SU-DHL-6 (cell line): Measurements from ENCODE around the gene NUDCD2.
A peak's percentile ranks its signal among the peaks of the same experiment; 100 is the strongest.

Experiments
- H2AFZ ChIP-seq: fragments of 200-600 bp; sonication (generic); 2 replicates; pipeline ENCODE4 v1.6.1; 2014; ENCODE audit warnings: low read depth, mild to moderate bottlenecking, moderate library complexity, mixed read lengths, antibody characterized with exemption, low read length; ENCODE audit not compliant: severe bottlenecking
- H3F3A ChIP-seq: fragments of 200-600 bp; shearing (Covaris generic); 2 replicates; pipeline ENCODE4 v1.6.0; 2016; ENCODE audit warnings: antibody characterized with exemption, mild to moderate bottlenecking; ENCODE audit not compliant: insufficient read depth
- H3K27ac ChIP-seq: fragments of 200-600 bp; sonication (generic); 2 replicates; pipeline ENCODE4 v1.5.1; 2016; ENCODE audit warnings: low read depth, mild to moderate bottlenecking, low read length, moderate library complexity, mixed read lengths
- H3K27me3 ChIP-seq: fragments of 200-600 bp; sonication (generic), shearing (Covaris generic); 2 replicates; pipeline ENCODE4 v1.6.0; 2014; ENCODE audit warnings: mild to moderate bottlenecking, low read length
- H3K36me3 ChIP-seq: fragments of 200-600 bp; sonication (generic); 2 replicates; pipeline ENCODE4 v1.6.1; 2014; ENCODE audit warnings: mild to moderate bottlenecking, low read length, mixed read lengths
- H3K4me2 ChIP-seq: fragments of 300-600, 200-600 bp; shearing (Covaris generic), sonication (generic); 2 replicates; pipeline ENCODE4 v1.6.0; 2014; ENCODE audit warnings: low read length, low read depth, mild to moderate bottlenecking; ENCODE audit not compliant: poor library complexity, severe bottlenecking
- H3K4me3 ChIP-seq: fragments of 200-600 bp; sonication (generic); 2 replicates; pipeline ENCODE4 v1.5.1; 2014; ENCODE audit warnings: antibody characterized with exemption, low read length, mild to moderate bottlenecking, mixed read lengths; ENCODE audit not compliant: insufficient read depth, poor library complexity, severe bottlenecking
- H3K79me2 ChIP-seq: fragments of 200-600 bp; sonication (generic); 2 replicates; pipeline ENCODE4 v1.6.1; 2014; ENCODE audit warnings: mild to moderate bottlenecking, low read length, moderate library complexity; ENCODE audit not compliant: insufficient read depth
- H3K9ac ChIP-seq: fragments of 200-600 bp; sonication (generic); 2 replicates; pipeline ENCODE4 v1.7.0; 2014; ENCODE audit warnings: mild to moderate bottlenecking, low read length
- H3K9me2 ChIP-seq: fragments of 200-600 bp; sonication (generic); replicated peaks from 2 replicates; pipeline ENCODE4 v1.6.1; 2014; ENCODE audit warnings: low read length; ENCODE audit not compliant: insufficient read depth
- H3K9me3 ChIP-seq: fragments of 200-600 bp; sonication (generic); 2 replicates; pipeline ENCODE4 v1.6.1; 2014; ENCODE audit warnings: low read length, mixed read lengths; ENCODE audit not compliant: insufficient read depth
- H4K20me1 ChIP-seq: fragments of 200-600 bp; sonication (generic); 2 replicates; pipeline ENCODE4 v1.6.1; 2014; ENCODE audit warnings: low read depth, mild to moderate bottlenecking, antibody characterized with exemption, low read length, moderate library complexity, mixed read lengths
- EZH2phosphoT487 ChIP-seq: fragments of 200-600 bp; sonication (generic), shearing (Covaris generic); conservative IDR thresholded peaks from 2 replicates; pipeline ENCODE4 v1.6.1; 2018; ENCODE audit warnings: mild to moderate bottlenecking, antibody characterized with exemption, low read length, moderate library complexity, mixed read lengths
- TF ChIP-seq, protein P1 (sequence below): fragments of 200-600 bp; sonication (generic); IDR thresholded peaks from one replicate; pipeline ENCODE4 v1.5.1; 2017; ENCODE audit warnings: antibody characterized with exemption, mild to moderate bottlenecking, low read length, moderate library complexity; ENCODE audit not compliant: insufficient read depth, poor library complexity, severe bottlenecking

NUDCD2 gene, protein sequence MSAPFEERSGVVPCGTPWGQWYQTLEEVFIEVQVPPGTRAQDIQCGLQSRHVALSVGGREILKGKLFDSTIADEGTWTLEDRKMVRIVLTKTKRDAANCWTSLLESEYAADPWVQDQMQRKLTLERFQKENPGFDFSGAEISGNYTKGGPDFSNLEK

DNA sequence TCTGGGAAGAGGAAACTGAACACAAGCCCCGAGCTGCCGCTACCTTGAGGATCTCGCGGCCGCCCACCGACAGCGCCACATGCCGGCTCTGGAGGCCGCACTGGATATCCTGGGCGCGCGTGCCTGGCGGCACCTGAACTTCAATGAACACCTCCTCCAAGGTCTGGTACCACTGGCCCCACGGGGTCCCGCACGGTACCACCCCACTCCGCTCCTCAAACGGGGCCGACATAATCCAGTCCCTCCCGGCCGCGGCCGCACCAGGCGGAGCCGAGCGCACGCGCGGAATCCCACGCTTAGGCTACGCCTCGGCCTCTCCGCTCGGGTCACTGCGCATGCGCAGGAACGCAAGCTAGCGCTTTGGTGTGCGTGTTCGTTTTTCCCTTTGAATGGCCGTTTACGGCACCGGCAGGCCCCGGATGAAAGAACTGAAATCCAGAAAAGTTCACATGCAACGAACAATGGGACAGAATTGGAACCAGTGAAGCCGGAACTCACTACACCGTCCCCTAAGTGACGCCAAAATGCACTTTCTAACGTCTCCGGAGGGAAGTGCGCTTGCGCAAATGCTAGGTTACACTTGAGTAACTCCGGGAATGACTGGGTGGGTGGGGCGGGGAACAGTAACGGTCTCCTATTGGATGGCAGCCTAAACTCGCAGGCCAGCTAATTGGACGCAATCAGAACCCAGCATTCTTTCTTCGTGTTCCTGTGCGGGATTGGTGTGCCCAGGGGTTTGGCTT lies at the start of gene NUDCD2:
TSS of gene NUDCD2 (minus strand) at position 284 of the 743 bp plus-strand sequence. CDS start at position 232, 52 bp downstream.
- Histone ChIP-seq H3F3A (peaks cover 34% of the 10 kb centered on the region), H2AFZ (peak within 1 kb of the TSS; percentile 73), H3K27me3 (no peaks in the 10 kb centered on the region), H3K9me2 (no peaks in the 10 kb centered on the region), H3K4me2 (peak within 1 kb of the TSS; percentile 97), H3K36me3 (peaks cover 12% of the 10 kb centered on the region; the same call in 1 of the 2 replicates), H4K20me1 (no peaks in the 10 kb centered on the region), H3K9ac (peak within 1 kb of the TSS; percentile 94), H3K4me3 (peak within 1 kb of the TSS; percentile 96), H3K9me3 (no peaks in the 10 kb centered on the region), H3K27ac (peak within 1 kb of the TSS; percentile 93), H3K79me2 (peaks cover 81% of the 10 kb centered on the region)
- no peak for TF ChIP-seq EZH2phosphoT487
- TF ChIP-seq, protein P1, sequence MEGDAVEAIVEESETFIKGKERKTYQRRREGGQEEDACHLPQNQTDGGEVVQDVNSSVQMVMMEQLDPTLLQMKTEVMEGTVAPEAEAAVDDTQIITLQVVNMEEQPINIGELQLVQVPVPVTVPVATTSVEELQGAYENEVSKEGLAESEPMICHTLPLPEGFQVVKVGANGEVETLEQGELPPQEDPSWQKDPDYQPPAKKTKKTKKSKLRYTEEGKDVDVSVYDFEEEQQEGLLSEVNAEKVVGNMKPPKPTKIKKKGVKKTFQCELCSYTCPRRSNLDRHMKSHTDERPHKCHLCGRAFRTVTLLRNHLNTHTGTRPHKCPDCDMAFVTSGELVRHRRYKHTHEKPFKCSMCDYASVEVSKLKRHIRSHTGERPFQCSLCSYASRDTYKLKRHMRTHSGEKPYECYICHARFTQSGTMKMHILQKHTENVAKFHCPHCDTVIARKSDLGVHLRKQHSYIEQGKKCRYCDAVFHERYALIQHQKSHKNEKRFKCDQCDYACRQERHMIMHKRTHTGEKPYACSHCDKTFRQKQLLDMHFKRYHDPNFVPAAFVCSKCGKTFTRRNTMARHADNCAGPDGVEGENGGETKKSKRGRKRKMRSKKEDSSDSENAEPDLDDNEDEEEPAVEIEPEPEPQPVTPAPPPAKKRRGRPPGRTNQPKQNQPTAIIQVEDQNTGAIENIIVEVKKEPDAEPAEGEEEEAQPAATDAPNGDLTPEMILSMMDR: no peak

DNA sequence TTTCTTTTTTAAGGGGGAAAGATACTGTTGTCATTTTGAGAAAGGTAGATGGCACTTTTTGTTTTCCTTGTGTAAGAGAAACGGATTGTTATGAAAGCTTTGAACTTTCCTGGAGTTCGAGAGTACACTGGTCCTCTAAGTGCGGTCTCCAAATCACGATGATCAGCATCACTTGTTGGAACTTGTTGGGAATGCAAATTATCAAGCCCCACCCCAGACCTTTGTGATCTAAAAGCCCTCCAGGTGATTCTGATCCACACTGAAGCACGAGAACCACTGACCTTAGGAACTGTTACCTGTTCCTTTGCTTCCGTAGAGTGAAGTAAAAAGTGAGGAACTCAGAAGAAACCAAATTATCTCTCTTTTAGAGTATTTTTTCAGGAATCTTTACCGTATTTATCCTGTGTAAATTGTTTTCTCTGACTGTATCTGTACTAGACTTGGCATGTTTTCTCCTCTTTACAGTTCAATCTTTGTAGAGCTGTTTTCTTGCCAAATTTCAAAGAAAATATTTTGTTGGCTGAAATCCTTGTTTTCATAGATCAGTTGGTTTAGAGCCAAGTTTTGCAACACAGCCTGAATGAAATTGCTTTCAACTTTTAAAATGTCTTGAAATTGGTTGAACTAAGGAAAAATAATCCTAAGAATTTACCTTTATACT lies 49.5 kb upstream of the NUDCD2 start:
- Histone ChIP-seq H2AFZ (no peak overlapping the region), H3K27me3 (no peaks in the 10 kb centered on the region), H3K27ac (no peak overlapping the region), H3K9me2 (no peaks in the 10 kb centered on the region), H3K79me2 (peaks cover 74% of the 10 kb centered on the region), H3K36me3 (peaks cover 17% of the 10 kb centered on the region; the same call in 1 of the 2 replicates), H4K20me1 (peaks cover 22% of the 10 kb centered on the region), H3K9me3 (no peaks in the 10 kb centered on the region), H3K4me3 (no peak overlapping the region), H3K4me2 (peak overlapping the region; percentile 84), H3F3A (no peaks in the 10 kb centered on the region), H3K9ac (peak overlapping the region; percentile 10; the same call in 1 of the 2 replicates)
- no peak for TF ChIP-seq EZH2phosphoT487
- TF ChIP-seq, protein P1: no peak

DNA sequence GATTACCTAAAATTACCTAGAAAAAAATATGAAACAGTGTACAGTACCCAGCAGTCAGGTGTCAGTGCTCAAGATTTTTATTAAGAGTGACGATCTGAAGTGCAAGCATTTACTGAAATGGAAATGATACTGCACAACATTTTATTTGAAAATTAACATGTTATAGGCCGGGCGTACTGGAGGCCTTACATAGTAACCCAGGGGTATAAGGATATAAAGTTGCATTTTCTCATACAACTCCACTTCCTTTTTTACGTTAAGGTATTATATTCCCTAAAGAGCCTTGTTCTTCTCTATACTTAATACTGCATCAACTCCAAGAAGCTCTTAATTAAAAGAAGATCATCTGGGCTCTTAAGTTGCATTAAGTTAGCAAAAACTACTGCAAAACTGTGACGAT lies 48.9 kb upstream of the NUDCD2 start:
- peaks cover 74% of the 10 kb centered on the region for H3K79me2 ChIP-seq
- H3K4me2 ChIP-seq: peak overlapping the region; percentile 84
- H3K9me2 ChIP-seq: no peaks in the 10 kb centered on the region
- peaks cover 20% of the 10 kb centered on the region for H4K20me1 ChIP-seq
- no peaks in the 10 kb centered on the region for H3K9me3 ChIP-seq
- H3K27ac ChIP-seq: no peak overlapping the region
- H2AFZ ChIP-seq: no peak overlapping the region
- H3F3A ChIP-seq: 0 out of 2 replicates have a peak, but pooled peaks cover 3% of the 10 kb centered on the region
- H3K9ac ChIP-seq: peak overlapping the region; percentile 10; the same call in 1 of the 2 replicates
- no peak overlapping the region for H3K4me3 ChIP-seq
- H3K27me3 ChIP-seq: no peaks in the 10 kb centered on the region
- TF ChIP-seq, protein P1: no peak
- TF ChIP-seq EZH2phosphoT487: no peak
- H3K36me3 ChIP-seq: peaks cover 12% of the 10 kb centered on the region; the same call in 1 of the 2 replicates
